ENCODE data around the gene KRT85.
"Not testable (repeated sequence)": the region's sequence is repeated elsewhere in the genome, so short reads cannot be mapped to it uniquely, and the experiment has no call there.

The KRT85 gene

DNA sequence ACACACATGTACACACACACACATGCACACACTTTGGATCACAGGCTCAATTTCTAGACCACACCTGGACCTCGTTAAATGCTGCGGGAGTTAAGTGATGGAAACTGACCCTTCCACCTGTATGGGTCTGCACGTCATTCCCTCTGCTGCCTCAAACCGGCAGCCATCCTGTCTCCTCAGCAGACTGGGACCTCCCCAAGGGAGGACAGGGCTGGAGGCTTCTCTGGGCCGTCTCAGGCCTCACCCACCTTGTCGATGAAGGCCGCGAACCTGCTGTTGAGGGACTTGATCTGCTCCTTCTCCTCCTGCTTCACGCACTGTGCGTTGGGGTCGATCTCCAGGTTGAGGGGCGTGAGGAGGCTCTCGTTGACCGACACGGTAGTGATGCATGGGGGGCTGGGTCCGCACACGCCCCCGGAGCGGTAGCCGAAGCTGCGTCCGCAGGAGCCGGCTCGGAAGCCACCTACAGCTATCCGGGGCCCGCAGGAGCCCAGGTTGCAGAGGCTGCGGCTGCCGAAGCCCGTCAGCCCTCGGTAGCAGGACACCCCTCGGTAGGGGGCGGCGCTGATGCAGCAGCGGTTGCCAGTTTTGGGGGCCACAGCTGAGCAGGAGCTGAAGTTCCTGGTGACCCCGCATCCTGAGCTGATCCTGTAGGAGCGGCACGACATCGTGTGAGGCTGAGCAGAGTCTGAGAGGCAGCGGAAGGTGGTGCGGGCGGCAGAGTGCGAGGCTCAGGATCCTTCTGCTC is at the start of gene KRT85:
Gene KRT85, minus strand, starts transcription at position 744 of the 748 bp plus-strand sequence. Its CDS starts 76 bp downstream, at position 668.
- DNase-seq (ENCODE audit: low read depth in 2 of 2) = no peak

DNA sequence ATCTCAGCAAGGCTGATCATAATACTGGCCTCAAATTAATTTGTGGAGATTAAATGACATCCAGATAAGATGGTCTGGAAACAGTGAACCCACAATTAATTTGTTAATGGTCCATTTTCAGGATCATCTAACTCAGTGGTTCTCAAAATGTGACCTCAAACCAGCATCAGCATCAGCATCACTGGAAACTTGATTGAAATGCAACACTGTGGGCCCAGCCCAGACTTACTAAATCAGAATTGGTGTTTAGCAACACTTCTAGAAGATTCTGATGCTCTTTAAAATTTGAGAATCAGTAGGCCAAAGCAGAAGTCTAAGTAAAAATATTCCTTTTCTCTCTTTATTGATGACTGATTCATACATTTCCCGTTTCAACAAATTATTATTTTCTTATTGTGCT is 49.5 kb upstream of the KRT85 start:
- no peak for DNase-seq (ENCODE audit: low read depth in 2 of 2)

DNA sequence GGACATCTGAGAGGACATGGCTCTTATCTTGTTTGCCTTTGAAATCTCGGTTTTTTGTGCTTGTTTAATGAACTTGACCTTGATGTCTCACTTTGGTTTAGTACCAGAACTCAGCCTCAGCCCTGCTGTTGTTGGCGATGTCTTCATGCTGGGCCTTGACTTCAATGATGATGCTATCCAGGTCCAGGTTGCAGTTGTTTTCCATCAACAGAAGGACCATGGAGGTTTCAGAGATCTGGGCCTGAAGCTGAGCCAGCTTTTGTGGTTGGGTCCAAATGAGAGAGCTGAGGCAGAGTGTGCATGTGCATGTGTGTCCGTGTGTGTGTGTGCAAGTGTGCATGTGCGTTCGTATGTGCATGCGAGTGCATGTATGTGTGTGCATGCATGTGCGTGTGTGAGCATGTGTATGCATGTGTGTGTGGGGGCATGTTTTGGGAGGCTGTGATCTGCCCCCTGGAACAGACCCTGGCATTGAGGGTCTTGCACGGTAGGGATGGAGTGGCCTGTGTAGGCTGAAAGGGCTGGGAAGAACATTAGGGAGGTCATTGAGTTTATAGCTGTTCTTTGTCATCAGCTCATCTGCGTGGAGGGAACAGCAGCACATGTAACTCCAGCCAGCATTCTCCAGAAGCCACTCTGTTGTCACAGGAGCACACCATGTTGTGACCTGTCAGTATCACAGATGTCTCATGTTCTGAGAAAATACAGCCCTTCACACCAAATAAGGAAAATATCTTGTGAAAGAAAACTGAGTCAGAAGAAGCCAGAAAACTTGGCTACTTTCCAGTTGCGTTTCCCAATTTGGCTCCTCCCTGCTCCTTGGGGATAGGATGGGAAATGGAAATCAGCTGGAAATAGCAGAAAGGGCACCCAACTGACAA is 48.8 kb upstream of the KRT85 start:
- DNase-seq (ENCODE audit: low read depth in 2 of 2) = no peak

DNA sequence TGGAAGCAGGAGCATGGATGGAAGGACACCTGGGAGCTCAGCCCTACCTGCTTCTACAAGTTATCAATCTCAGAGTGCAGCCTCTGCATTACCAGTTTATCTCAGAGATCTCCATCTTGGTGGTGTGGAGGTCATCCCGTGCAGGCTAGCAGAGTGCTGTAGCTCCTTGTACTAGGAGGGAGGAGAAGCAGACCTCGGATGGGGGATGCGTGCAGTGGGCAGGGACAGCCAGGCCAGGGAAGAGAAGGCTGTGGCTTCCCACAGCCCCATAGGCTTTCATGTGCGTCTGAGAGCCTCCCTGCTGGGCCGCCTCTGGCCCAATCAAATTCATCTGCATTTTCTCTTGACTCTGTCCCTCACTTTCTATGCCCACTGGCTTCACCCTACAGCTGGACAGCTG is 47.7 kb upstream of the KRT85 start:
- DNase-seq (ENCODE audit: low read depth in 2 of 2) = no peak

DNA sequence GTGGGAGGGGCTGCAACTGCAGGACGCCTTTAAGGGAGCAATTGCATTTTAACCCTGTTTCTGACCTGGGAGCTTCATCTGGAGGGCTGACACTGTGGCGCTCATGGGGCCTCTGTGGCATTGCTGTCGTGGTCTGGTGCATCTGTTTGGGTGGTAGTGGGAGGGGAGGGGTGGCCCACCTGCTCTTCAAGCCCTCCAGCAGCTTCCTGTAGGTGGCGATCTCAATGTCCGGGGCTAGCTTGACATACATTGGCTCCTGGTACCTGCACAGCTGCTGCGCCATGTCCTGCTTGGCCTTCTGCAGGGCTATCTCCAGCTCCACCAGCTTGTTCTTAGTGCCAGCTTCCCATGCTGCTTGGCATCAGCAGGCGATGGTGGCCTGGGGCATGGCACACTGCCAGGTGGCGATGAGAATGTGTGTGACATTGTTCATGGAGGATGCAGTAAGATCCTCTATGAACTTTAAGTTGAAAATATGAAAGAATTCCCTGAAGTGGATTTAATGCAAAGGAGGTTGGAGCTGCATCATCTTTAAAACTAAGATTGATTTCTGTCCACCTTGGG is 46.6 kb upstream of the KRT85 start:
- DNase-seq (ENCODE audit: low read depth in 2 of 2) = no peak

DNA sequence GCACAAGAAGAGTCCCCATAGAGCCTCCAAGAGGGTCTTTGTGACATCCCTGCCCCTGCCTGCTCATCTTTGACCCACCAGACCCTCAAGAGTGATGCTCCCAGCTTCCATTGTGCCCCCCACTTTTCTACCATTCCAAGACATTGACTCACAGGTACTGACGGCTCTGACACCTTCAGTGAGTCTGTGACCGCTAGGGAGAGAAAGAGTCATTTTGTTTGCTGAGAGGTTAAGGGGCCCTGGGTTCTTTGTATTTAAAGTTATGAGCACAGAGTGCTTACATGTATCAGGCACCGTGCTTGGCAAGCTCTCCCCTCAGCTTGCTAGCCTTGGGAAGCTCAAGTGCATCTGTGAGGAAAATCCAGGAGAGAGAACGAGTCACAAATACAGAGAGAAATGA is 45.9 kb upstream of the KRT85 start:
- no peak for DNase-seq (ENCODE audit: low read depth in 2 of 2)

DNA sequence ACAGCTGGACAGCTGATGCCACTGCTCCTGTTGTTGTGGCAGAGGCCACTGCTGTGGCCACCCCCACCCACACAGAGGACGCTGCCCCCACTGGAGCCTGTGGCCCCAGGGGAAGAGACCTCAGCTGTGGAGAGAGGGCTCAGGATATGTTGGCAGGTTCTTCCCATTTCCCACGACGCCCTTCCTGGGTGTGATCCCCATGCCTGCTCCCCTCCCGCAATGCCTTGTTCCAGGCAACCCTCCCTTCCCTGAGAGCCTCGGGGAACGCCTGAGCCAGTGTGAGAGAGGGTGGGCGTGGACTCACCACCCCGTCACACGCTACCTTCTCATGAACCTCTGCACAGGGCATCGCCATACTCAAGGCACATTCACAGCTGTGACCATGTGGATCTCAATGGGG is 44.5 kb upstream of the KRT85 start:
- DNase-seq (ENCODE audit: low read depth in 2 of 2) = no peak

DNA sequence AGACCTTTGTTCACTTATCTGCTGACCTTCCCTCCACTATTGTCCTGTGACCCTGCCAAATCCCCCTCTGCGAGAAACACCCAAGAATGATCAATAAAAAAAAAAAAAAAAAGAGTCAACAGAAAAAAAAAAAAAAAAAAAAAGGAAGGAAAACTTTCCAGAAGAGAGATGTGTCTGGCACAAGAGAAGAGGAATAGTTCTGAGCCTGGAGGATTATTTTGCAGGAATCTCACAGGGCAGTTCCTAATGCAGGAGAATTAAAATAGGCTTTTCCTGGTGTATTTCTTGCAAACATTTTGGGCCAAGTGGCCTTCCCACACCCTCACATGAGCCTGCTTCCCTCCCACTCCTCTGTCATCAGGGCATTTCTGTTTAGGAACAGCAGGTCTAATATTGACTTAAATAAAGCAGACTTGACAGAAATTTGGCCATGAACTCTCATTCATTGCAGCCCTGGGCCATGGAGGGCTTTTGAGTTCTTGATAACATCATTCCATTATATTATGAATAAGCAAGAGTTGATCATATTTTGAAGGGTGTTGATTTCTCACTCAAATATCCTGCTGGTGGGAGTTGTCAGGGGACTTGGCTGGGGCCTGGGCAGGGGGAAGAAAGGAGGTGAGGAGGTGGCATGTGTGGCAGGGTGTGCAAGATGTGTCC is 43.4 kb upstream of the KRT85 start:
- DNase-seq (ENCODE audit: low read depth in 2 of 2) = not testable (repeated sequence)

DNA sequence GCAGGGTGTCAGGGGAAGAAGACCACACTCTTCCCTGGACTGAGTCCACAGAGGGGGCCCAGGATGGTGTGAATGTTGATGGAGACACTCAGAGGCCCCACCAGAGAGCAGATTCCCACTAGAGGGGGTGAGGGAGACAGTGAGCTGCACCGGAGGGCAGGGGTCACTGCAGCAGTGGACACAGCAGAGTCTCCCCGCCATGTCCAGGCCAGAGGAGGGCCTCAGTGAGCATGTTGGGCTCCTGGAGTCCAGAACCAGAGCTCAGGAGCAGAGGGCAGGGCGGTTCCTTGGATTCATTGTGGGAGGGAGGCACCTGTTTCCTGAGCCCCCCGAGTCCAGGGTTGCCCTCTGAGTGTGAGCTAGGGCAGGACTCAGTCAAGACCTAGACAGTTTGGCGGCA is 40.6 kb upstream of the KRT85 start:
- DNase-seq (ENCODE audit: low read depth in 2 of 2) = no peak

DNA sequence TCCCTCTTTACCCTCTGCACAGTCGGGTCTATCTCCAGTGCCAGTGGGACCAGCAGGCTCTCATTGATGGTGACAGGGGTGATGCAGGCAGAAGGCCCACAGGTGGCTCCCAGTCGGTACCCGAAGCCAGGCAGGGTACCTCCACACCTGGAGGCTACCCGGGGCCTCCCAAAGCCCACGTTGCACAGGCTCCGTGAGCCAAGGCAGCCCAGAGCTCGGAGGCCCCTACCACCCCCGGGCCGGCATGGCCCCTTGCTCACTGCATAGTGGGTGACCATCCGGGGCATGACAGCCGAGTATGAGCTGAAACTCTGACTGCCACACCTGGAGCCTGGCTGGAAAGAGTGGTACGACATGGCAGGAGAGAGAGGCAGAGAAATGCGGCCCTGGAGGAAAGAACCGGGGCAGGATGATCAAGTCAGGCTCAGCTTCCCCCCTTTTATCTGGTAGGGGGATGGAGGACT is 38.7 kb upstream of the KRT85 start, which contains the start of gene KRT82:
Gene KRT82, minus strand, starts transcription at position 414 of the 464 bp plus-strand sequence. Its CDS starts 58 bp downstream, at position 356.
- DNase-seq (ENCODE audit: low read depth in 2 of 2) = no peak

DNA sequence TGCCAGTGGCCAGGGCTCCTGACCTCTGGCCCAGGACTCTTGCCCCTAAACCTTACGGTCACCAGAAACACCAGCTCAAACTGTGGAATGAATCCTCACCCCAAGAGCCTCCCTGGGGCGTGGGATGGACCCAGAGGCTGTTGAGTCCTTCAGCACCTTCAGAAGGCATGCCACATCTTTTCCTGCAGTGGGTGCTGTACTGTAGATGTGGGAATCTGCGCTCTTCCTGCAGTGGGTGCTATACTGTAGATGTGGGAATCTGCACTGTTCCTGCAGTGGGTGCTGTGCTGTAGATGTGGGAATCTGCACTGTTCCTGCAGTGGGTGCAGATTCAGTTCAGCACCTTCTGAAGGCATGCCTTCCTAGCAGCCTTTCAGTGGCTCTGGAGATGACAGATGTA is 37.7 kb upstream of the KRT85 start:
- no peak for DNase-seq (ENCODE audit: low read depth in 2 of 2)

DNA sequence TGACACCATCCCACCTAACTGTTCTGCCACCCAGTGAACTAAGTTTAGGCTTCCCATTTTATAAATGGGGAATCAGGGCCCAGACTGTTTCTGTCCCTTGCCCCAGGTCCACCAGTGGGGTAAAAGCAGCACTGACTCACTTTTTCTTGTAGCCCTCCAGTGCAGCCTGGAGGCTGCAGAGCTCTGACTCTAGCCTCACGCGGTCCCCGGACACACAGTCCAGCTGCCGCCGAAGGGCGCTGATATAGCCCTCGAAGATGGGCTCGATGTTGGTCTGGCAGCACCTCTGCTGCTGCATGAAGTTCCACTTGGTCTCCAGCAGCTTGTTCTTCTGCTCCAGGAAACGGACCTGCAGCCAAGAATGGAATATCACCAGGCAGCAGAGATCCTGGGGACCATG is 36.3 kb upstream of the KRT85 start:
- no peak for DNase-seq (ENCODE audit: low read depth in 2 of 2)

DNA sequence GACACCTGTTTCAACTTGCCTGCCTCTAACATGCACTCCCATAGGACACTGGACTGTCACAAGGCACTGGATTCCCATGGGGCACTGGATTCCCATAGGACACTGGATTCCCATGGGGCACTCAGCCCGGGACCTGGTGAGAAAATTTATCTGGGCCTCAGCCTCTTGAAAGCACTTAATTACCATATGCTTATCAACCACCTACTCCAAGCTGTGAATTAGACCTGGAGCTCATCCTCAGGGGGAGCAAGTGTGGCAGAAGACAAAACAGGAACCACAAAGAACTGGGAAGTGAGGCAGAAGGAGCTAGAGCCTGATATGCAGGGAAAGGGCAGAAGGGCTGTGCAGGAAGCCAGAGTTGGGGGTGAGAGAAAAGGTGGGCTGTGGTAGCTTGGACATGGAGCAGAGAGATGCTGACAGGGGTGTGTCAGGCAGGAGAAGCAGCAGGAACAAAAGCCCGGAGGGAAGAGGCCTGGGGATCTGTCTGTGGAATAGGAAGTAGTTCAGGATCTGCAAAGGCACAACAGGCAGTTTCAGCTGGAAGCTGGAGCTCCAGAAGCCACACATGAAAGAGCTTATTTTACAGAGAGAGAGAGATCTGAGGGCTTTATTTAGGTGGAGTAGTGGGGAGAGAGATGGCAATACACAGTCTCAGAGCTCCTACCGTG is 35.7 kb upstream of the KRT85 start:
- DNase-seq (ENCODE audit: low read depth in 2 of 2) = no peak

DNA sequence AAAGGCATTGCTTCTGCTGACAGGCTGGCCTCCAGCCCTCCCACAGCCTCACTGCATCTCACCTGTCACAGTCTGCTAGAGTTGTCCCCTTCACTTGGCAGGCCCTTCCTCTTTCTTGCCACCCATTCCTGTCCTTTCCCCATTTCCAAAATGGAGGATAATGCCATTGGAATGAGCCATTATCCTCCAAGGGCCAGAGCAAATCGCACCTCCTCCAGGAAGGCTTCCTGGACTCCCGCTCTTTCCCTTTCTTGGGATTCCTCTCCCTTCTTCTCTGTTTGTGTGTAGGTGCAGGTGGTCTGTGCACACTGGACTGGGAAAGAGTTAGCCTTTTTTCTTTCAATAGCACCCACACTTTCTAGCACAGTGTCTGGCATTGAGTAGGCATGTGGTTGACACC is 35.1 kb upstream of the KRT85 start:
- no peak for DNase-seq (ENCODE audit: low read depth in 2 of 2)

DNA sequence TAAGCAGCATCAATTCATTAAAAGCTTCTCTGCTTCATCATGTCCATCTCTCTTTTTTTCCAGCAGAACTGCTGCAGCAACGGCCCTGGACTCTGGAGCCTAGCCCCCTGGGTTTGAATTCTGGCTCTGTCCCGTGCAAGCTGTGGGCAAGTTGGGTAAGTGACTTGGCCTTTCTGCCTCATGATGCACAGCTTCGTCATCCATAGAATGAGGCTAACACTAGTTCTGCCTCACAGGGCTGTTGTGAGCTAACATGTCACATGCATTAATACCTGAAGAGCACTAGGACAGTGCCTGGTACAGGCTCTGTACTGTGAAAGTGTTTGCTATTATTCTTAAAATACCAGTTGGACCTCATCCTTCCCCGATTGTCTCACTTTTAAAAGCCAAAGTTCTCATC is 34.6 kb upstream of the KRT85 start:
- DNase-seq (ENCODE audit: low read depth in 2 of 2) = no peak

DNA sequence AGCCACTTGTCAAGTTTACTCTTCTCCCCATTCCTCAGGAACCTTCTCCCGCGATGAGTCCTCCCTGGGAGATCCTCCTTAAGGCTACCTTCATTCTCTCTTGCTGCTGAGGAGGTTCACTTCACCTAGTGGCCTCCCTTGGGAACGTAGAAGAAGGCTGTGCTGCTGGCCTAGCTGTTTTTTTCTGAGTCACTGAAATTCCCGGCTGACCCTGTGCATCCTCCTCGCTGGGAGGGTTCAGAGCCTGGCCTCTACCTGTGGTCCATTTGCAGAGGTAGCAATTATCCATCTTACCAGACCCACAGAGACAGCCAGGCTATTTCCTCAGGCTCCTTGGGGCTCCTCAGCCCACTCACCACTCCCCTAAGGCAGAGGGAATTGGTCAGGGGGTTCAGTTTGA is 34.2 kb upstream of the KRT85 start:
- no peak for DNase-seq (ENCODE audit: low read depth in 2 of 2)

DNA sequence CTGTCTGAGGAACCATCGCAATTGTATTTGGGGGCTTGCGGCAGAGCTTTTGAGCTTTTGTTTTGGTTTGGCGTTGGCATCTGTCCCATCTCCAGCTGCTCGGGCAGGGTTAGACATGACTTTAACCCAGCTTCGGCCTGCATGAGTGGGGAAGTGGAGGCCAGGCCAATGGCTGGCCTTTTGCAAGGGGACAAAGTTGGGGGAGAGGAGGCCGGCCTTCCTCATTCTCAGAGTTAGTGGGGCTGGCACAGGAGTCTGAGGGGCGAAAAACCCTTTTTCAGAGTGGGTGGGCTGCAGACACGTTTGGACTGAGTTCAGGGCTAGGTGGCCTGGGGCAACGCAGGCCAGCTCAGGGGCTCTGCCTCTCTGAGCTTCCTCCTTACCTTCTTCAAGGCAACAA is 33.6 kb upstream of the KRT85 start:
- DNase-seq (ENCODE audit: low read depth in 2 of 2) = no peak

DNA sequence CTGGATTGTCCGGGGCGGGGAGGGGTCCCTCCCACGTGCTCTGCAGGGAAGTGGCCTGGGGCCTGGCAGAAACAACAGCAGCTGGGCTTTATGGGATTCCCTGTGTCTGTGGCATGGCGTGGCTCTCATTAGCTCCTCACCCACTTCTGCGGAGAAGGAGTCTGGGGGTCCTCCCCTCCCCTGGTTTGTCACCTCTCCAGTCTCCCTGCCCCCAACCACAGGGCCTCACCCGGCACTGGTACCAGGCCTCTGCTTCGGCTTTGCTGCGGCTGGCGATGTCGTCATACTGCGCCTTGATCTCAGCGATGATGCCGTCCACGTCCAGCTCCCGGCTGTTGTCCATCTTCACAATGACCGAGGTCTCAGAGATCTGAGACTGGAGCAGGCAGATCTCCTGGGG is 32.5 kb upstream of the KRT85 start:
- DNase-seq (ENCODE audit: low read depth in 2 of 2) = no peak

DNA sequence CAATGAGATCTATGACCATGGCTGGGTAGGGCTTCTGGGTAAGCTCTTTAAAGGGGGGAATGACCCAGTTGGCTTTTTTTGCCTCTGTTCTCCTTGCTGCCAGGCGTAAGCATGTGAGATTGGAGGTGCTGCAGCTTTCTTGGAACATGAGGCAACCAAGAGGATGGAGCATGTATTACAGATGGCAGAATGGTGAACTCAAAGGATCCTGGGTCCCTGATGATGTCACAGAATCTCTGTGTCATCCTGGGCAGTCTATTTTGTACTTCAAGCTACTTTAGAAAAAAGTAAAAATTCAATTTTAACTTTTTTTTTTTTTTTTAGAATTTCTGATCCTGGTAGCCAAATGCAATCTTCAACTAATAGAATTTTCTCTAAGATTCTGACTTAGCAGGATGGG is 30.9 kb upstream of the KRT85 start:
- no peak for DNase-seq (ENCODE audit: low read depth in 2 of 2)

DNA sequence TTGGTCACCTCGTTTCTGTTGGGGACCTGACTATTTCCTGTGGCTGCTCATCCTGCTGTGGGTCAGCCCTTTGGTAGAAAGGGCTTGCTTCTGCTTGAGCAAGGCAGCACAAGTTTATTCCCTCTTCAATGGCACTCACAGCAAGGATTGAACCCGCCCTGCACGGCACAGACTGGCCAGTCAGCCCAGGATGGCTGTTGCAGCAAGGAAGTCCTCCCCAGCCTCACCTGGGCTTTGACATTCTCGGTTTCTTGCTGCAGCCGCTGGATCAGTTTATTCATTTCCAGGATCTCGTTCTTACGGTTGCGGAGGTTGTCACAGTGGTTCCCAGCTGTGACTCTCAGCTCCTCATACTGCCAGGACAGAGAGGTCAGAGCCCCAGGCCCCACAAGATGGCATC is 29.4 kb upstream of the KRT85 start:
- DNase-seq (ENCODE audit: low read depth in 2 of 2) = no peak

DNA sequence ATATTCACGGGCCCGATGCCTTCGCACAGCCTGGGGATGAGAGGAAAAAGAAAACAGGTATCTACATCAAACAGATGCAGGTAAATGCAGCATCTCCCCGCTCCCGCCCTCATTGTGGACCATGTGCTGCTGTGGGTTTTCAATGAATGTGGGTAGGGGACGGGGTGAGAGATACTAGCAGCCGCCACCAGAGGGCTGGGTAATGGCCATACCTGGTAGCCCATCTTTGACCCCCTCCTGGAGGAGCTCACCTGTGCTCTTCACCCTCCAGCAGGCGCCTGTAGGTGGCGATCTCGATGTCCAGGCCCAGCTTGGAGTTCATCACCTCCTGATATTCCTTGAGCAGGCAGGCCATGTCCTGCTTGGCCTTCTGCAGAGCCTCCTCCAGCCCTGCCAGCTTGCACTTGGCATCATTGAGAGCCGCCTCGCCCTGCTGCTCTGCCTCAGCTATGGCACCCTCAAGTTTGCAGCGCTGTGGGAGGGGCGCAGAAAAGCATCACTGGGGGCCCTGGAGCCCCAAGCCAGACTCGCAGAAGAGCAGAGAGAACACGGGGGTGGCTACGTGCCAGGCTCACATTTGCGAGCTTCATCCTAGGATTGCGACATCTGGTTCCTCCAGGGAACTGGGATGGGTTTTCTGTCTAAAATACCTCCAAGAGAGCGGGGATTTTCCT is 28.6 kb upstream of the KRT85 start:
- no peak for DNase-seq (ENCODE audit: low read depth in 2 of 2)

Data from stimulated activated CD4-positive, alpha-beta T cell treated with anti-CD3 and anti-CD28 coated beads, Interleukin-4, amount 100 ng/mL, for 48 hours (primary cell).